Left hindlimb (tissue), 1 donor: ENCODE data around the gene AADAC.
"Not testable (repeated sequence)": the region's sequence is repeated elsewhere in the genome, so short reads cannot be mapped to it uniquely, and the experiment has no call there.

Experiments used
- DNase-seq: peaks from one replicate; pipeline ENCODE4 v3.0.0-alpha.2; 2018

Gene AADAC

GRCh38 chr3:151859905-151860304 lies 46.0 kb downstream of the AADAC start:
- no peak for DNase-seq

GRCh38 chr3:151863611-151864010 lies 49.7 kb downstream of the AADAC start:
- no peak for DNase-seq

- DNase-seq, result no peak
These were observed 50.6 kb downstream of the AADAC start for GRCh38 chr3:151864423-151865101.

- DNase-seq, result no peak
These were observed 52.9 kb downstream of the AADAC start for GRCh38 chr3:151866711-151867410.

GRCh38 chr3:151867666-151868065 lies 53.8 kb downstream of the AADAC start:
- DNase-seq, result no peak

GRCh38 chr3:151869181-151869580 lies 55.3 kb downstream of the AADAC start:
- DNase-seq, result no peak

GRCh38 chr3:151871639-151872468 lies 57.9 kb downstream of the AADAC start:
- no peak for DNase-seq

- DNase-seq, result no peak
These were observed 59.5 kb downstream of the AADAC start, which contains the start of gene SUCNR1 for GRCh38 chr3:151873398-151873797. Gene SUCNR1, plus strand, starts transcription at chr3:151873643. Its CDS starts 6,250 bp downstream, at chr3:151879893.

- DNase-seq, result not testable (repeated sequence)
These were observed 60.2 kb downstream of the AADAC start for GRCh38 chr3:151874079-151874478.

GRCh38 chr3:151875759-151876158 lies 61.8 kb downstream of the AADAC start:
- no peak for DNase-seq

GRCh38 chr3:151877269-151877668 lies 63.4 kb downstream of the AADAC start:
- no peak for DNase-seq
